HG03045 (cell line): ENCODE data around the gene LRRC26.

Source experiments
- ATAC-seq: cut with Tn5 transposase; IDR thresholded peaks from one replicate; pipeline ENCODE4 v1.9.1; 2021; ENCODE audit warnings: mild to moderate bottlenecking, moderate library complexity; ENCODE audit not compliant: unreplicated experiment

LRRC26 gene

DNA sequence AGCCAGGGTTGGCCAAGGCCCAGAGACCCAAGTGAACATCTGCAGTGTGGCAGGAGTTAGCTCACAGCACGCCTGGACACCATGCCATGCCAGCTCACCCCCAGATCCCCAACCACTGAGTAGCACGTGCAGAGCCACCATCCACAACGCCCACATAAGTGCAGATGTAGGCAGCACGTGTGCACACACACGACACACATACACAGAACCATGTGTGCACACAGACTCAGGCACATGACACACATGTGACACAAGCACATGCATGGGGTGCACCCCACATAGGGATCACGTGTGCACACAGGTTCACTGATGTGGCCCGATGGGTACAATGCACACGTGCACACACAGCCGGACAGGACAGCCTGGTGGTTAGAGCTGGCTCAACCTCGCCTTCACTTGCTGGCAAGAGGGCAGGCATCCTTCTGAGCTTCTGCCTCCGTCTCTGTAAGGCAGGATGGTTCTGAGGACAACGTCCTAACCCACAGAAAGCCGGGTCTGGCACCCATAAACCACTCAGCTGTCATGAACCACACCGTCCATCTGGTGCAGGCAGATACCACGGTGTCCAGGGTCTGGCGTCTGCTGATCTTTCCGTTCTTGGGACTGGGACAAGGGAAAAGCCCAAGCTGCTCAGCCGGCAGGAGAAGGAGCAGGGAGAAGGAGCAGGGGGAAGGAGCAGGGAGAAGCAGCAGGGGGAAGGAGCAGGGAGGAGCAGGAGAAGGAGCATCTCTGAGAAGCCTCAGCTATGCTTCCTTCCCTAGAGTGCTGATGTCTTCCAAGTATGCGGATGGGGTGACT, 12.0 kb downstream of the LRRC26 start:
- no peak for ATAC-seq

DNA sequence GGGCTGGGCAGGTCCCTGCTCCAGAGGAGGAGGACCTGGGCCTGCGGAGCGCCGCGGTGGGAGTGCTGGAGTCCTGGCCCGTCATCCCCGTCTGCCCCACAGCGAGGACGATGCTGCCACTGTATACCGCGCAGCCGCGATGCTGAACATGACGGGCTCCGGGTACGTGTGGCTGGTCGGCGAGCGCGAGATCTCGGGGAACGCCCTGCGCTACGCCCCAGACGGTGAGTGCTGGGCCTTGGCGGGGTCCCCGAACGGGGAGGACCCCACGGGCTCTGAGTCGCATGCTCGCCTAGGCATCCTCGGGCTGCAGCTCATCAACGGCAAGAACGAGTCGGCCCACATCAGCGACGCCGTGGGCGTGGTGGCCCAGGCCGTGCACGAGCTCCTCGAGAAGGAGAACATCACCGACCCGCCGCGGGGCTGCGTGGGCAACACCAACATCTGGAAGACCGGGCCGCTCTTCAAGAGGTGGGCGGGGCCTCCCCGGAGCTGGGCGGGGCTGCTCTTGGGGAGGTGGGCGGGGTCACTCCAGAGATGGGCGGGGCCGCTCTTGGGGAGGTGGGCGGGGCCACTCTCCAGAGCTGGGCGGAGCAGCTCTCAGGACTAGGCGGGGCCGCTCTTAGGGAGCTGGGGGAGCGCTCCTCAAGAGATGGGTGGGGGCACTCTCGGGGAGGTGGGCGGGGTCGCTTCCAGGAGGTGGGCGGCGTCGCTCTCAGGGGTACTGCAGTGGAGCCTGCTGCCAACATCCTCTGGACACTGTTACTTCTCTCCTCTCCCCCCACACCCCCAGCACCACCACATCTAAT, 13.1 kb downstream of the LRRC26 start:
- no peak for ATAC-seq

DNA sequence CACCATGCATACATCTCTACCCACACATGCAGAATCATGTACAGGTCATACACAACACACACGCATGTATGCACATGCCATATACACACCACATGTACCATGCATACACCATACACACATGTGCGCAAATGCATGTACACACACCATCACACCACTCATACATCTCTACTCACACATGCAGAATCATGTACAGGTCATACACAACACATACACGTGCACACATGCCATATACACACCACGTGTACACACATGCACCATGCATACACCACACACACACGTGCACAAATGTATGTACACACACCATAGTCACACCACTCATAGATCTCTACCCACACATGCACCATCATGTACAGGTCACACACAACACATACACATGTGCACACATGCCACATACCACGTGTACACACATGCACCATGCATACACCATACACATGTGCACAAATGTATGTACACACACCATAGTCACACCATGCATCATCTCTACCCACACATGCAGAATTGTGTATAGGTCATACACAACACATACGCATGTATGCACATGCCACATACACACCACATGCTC, 16.9 kb downstream of the LRRC26 start:
- no peak for ATAC-seq

DNA sequence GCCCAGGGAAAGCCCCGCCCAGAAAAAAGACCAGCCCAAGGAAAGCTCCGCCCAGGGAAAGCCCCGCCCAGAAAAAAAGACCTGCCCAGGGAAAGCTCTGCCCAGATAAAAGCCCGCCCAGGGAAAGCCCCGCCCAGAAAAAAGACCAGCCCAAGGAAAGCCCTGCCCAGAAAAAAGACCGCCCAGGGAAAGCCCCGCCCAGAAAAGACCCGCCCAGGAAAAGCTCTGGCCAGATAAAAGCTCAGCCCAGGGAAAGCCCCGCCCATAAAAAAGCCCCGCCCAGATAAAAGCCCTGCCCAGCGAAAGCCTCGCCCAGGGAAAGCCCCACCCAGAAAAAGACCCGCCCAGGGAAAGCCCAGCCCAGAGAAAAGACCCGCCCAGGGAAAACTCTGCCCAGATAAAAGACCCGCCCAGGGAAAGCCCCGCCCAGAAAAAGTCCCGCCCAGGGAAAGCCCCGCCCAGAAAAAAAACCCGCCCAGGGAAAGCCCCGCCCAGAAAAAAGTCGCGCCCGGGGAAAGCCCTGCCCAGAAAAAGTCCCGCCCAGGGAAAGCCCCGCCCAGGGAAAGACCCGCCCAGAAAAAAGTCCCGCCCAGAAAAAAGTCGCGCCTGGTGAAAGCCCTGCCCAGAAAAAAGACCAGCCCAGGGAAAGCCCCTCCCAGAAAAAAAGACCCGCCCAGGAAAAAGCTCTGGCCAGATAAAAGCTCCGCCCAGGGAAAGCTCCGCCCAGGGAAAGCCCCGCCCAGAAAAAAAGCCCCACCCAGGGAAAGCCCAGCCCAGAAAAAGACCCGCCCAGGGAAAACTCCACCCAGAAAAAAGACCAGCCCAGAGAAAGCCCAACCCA, 19.0 kb downstream of the LRRC26 start:
- peak; percentile 39 for ATAC-seq

DNA sequence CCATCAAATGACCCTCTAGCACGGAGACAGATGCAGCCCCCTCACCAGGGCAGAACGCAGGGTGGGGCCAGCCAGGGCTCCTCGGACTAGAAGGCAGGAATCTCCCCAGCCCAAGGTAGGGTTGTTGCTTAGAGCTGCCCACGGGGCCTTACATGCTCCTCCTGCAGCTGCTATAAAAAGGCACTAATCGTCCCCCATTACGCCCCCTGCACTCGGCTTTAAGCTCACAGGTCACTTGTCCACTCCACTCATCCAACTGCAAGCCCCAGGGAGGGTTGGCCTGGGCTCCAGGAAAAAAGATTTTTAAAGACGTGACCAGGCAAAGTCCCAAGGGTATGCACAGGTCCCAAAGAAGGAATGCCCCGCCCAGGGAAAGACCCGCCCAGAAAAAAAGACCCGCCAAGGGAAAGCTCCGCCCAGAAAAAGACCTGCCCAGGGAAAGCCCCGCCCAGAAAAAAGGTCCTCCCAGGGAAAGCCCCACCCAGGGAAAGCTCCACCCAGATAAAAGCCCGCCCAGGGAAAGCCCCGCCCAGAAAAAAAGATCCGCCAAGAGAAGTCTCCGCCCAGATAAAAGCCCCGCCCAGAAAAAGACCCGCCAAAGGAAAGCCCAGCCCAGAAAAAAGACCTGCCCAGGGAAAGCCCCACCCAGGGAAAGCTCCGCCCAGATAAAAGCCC, 19.8 kb downstream of the LRRC26 start:
- ATAC-seq, result peak; percentile 5

DNA sequence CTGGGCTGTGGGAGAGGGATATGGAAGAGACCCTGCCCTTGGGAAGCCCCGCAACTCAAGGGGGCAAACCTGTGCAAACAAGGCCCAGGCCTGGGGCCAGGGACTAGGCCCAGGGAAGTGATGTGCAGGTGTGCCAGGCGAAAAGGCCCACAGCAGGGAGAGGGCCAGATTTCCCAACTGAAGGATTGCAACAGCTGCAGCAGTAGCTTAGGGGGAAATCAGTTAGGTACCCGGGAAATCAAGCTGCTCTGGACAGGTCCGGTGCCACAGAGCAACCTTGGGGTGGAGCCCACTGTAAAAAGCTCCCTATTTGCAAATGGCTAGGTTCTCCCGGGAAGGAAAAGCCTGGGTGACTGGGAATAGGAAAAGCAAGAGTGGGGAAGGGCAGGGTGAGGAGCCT, 20.5 kb downstream of the LRRC26 start:
- ATAC-seq, result no peak

DNA sequence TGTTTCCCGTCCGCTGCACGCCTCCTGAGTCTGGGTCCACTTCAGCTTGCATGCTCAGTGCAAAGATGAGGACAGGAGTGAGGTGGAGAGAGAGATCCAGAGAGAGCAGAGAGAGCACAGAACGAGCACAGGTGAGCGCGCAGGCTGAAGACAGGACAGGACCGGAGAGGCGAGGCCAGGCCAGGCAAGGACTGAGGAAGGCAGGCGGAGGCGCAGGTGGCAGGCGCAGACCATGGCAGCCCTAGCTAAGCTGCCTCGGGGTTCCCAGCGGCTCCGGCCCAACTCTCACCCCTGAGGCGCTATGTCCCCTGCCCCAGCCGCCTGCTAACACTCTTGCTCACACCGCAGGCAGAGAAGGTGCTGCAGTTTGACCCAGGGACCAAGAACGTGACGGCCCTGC, 21.2 kb downstream of the LRRC26 start:
- ATAC-seq, result no peak

DNA sequence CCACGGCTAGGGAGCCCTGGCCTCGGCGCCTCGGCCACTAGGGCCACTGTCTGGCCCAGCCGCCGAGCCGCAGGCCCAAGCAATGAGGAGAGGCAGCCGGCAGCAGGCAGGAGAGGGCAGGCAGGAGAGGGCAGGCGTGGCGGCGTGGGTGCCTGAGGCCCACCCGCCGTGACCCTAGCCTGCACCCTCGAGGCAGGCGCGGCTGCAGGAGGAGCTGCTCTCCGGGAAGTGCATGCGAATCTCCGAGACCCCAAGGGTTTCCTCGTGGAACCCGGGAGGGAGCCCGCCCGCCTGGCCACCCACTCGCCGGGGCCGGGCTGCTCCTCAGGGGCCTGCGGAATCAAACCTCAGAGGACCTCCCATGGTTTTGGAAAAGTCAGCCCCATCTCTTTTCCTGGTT, 21.6 kb downstream of the LRRC26 start:
- ATAC-seq, result no peak

DNA sequence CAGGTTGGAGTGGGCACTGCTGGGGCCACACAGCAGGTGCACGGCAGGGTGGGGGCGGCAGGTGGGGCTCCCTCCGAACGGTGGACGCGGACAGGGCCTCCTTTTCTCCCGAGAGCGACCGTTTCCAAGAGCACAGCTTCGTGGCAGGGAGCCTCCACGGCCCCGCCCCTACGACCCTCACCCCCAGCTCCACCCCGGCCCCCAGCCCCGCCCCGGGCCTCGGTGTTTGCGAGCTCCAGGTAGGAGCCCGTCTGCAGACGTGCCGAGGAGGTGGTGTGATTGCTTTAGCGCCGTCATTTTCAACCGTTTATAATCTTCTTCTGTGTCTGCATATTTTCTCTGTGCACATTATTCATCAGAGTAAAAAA, 22.1 kb downstream of the LRRC26 start:
- no peak for ATAC-seq

DNA sequence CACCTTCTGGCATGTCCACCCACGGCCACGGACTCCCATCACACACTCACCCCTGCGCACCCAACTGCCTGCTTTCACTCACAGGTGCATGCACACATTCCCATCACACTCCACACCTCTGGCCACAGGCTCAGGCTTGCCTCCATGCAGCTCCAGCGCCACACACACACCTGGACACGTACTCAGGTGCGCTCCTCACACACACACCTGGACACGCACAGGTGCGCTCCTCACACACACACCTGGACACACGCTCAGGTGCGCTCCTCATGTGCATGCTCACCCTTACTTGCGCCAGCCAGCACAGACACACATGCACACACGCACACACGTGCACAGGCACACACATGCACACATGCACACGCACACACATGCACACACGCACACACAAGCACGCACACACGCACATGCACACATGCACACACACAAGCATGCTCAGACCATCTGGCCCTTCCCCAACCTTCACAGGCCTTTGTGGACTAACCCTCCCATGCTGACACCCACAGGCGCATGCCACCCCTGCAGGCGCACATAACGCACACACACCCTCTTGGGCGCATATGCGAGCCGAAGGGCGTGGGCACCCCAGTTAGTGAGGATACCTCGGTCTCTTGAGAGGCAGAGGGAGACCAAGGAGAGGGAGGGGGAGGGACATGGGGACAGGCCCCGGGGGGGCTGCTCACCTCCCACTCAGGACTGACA, 22.6 kb downstream of the LRRC26 start:
- ATAC-seq, result no peak

DNA sequence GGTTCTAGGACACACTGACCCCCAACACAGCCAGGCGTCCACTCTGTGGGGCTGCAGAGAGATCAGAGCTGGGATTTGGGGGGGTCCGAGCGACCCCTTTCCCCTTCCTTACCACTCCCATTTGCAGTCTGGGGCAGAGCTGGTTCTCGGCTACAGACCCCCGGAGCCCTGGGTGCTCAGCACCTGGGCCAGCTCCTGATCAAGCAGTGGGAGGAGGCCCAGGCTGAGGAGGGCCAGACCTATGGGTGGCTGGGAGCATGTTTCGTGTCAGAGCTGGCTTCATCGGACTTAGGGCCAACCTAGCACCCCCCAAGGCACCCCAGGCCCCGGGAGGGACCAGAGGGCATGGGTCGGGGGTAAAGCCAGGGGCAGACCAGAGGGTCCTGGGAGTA, 23.3 kb downstream of the LRRC26 start:
- no peak for ATAC-seq

DNA sequence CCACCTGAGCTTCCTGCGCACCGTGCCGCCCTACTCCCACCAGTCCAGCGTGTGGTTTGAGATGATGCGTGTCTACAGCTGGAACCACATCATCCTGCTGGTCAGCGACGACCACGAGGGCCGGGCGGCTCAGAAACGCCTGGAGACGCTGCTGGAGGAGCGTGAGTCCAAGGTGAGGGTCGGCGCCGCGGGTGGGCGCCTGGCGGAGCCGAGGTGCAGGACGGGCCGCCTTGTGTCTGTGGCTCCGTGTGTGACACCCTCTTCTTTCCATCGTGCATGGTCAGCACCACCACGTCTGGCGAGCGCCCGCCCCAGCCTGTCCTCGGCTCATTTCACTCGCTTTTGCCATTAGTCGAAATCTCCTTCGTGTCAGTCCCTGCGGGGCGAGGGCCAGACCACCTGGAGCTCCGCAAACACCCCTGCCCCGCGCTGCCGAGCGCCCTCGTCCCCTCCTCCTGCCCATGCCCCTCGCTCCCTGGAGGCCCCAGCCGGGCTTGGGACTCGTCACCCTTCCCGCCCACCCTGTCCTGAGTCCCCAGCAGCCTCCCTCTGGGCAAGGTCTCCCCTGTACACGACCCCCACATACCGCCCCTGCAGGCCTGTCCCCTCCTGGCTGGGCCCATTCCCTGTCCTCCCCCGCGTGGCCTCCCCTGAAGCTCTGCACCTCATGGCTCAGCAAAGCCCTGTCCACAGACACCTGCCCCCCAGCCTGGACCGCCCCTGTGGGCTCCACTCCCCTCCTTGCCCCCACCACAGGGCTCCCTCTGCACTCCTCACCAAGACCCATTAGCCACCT, 23.9 kb downstream of the LRRC26 start:
- no peak for ATAC-seq

DNA sequence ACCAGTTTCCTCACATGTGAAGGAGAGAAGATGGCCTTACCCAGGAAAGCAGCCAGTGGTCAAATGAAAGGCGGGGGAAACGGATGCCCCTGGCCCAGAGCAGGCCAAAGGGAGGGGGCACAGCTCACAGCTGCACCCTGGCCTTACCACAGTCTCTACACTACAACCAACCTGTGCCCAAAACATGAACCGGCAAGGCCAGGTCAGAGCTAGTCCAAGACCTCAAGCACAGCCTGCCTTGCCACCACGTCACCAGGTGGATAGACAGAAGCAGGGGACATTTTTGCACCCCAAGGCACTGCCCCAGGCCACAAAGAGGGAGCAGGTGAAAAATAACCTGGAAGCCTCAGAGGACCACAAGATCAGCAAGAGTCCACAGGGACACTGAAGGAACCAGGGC, 26.4 kb downstream of the LRRC26 start:
- ATAC-seq, result no peak

DNA sequence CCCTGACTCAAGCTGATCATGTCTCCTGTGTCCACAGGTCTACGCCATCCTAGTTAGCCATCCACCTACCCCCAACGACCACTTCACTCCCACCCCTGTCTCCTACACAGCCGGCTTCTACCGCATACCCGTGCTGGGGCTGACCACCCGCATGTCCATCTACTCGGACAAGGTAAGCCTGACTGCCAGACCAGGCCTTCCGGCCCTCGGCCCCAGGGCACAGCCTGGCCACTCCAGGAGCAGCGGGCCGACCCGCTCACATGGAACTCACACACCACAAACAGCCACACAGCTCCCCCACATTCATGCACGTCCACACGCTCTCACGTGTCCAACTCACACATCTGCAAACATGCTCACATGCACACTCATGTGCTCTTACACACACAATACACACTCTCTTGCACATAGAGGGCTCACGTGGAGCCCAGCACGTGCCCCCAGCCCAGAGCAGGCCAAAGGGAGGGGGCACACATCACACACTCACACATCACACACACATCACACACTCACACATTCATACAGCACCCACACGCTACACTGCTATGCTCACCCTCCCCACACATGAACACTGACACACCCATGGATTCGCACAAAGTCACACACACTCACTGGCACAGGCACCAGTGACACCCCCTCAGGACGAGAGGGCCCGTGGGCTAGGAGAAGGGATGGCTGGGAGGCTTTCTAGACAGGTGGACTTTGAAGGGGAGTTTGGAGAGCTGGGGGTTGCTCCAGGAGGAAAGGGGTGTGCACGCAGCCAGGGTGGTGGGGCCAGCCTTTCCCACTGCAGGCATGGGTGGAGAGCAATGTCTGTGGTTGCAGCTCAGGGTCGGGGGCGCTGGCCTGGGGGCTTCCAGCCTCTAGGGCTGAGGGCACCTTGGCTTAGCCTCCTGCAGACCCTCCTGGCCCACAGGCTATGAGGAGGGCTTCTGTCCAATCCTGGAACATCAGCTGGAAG, 27.6 kb downstream of the LRRC26 start:
- ATAC-seq, result no peak

DNA sequence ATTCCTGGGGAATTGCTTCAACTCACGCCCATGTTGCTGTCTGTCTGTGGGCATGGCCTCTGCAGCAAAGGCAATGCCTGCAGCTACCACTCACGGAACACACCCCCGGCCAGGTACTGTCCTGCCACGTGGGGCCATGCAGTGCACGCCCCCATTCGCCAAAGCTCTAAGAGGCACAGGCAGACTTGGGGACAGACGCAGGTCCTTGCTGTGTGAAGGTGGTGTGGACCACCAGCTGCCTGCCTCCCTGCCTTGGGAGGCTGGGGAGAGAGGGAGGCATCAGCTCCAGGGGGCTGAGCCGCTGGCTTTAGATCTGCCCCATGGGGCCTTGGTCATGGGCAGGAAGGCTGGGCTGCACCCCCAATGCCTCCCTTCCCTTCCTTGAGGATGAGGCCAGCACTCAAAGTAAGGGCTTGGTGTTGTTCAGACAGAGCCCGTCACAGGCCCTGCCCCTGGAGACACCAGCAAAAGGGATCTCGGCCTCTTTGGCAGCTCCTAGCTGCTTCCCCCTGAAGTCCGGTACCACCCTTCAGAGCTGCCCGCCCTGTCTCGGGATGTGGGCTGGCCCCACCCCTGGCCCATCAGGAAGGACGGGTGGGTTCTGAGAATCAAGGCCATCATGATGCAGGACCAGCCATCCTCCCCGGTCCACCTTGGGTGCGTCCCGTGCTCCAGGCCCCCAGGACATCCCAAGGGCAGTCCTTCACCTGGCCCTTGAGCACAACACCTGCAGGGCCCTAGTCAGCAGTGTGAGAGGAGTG, 28.6 kb downstream of the LRRC26 start:
- ATAC-seq, result no peak

DNA sequence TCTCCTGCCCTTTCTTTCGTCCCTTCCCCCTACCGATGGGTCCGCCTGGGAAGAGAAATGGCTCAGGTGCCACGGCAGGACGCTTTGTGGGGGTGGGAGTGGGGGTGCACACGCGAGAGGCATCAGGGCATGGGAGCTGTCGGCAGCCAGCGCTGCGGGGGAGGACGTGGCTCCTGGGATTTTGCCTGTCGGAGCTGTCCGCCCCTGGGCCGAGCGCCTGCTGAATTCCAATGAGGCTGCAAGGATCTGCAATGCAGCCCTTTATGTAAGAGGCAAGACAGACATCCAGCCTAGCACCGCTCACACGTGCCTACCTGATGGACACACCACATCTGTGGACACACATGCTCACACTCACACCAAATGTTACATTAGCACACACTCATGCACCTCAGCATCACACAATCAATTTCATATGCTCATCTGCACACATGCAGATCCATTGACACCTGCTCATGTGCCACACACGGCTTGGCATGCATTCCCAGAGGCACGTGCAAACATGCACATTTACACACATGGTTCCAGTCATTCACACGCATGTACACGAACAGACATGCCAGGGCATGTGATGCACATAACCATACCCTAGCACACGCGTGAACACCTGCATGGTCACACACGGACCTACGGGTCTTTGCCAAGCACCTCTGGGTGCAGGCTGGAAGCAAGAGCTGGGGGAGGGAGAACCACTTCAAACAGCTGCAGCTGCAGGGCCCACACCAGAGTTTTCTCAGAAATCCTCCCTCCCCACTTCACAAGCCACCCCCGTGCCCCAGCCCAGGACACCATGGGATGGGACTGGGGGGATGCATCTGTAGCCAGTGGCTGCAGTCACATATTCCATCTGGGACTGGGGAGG, 29.5 kb downstream of the LRRC26 start:
- no peak for ATAC-seq
